Stimulated activated naive CD8-positive, alpha-beta T cell treated with anti-CD3 and anti-CD28 coated beads, Interleukin-15, Interleukin-2, amounts not matched to agents 100 ng/mL and 50 ng/mL, for 24 hours (primary cell): Measurements from ENCODE around the gene PALM.
A peak's percentile ranks its signal among the peaks of the same experiment; 100 is the strongest.

Experiments used
- H3K27ac Mint-ChIP-seq: one replicate; pipeline ENCODE4 v1.8.0; 2021; ENCODE audit warnings: mild to moderate bottlenecking, mixed read lengths
- H3K27me3 Mint-ChIP-seq: one replicate; pipeline ENCODE4 v1.8.0; 2021; ENCODE audit warnings: mixed read lengths
- H3K36me3 Mint-ChIP-seq: one replicate; pipeline ENCODE4 v1.8.0; 2021; ENCODE audit warnings: low read depth, mixed read lengths
- H3K4me1 Mint-ChIP-seq: one replicate; pipeline ENCODE4 v1.8.0; 2021; ENCODE audit warnings: low read depth, mixed read lengths
- H3K4me3 Mint-ChIP-seq: one replicate; pipeline ENCODE4 v1.8.0; 2021; ENCODE audit warnings: mild to moderate bottlenecking, mixed read lengths
- H3K9me3 Mint-ChIP-seq: one replicate; pipeline ENCODE4 v1.8.0; 2021; ENCODE audit warnings: mixed read lengths

PALM gene

GRCh38 chr19:782185-782877 lies 73.6 kb downstream of the PALM start:
- Mint-ChIP-seq H3K9me3 (no peaks in the 10 kb centered on the region), H3K4me1 (no peaks in the 10 kb centered on the region), H3K4me3 (no peak overlapping the region), H3K27me3 (no peaks in the 10 kb centered on the region), H3K27ac (no peak overlapping the region), H3K36me3 (no peaks in the 10 kb centered on the region)

- Mint-ChIP-seq H3K4me3 (no peak overlapping the region), H3K9me3 (no peaks in the 10 kb centered on the region), H3K27ac (no peak overlapping the region), H3K4me1 (no peaks in the 10 kb centered on the region), H3K27me3 (no peaks in the 10 kb centered on the region), H3K36me3 (no peaks in the 10 kb centered on the region)
Observed at GRCh38 chr19:782878-783668, 74.3 kb downstream of the PALM start.

- Mint-ChIP-seq H3K27ac (no peak overlapping the region), H3K4me3 (no peak overlapping the region), H3K36me3 (no peaks in the 10 kb centered on the region), H3K4me1 (peaks cover 7% of the 10 kb centered on the region), H3K27me3 (peaks cover under 1% of the 10 kb centered on the region), H3K9me3 (no peaks in the 10 kb centered on the region)
Observed at GRCh38 chr19:784541-784940, 75.8 kb downstream of the PALM start.

GRCh38 chr19:787536-787935 lies 78.8 kb downstream of the PALM start:
- no peak overlapping the region for H3K4me3 Mint-ChIP-seq
- H3K9me3 Mint-ChIP-seq = no peaks in the 10 kb centered on the region

GRCh38 chr19:788686-788982 lies 79.9 kb downstream of the PALM start:
- Mint-ChIP-seq H3K27me3 (peaks cover 4% of the 10 kb centered on the region), H3K27ac (no peak overlapping the region), H3K9me3 (no peaks in the 10 kb centered on the region), H3K4me3 (no peak overlapping the region), H3K36me3 (no peaks in the 10 kb centered on the region), H3K4me1 (peaks cover 7% of the 10 kb centered on the region)

More at GRCh38 chr19:787536-787935, 78.8 kb downstream of the PALM start:
- Mint-ChIP-seq H3K27me3 (peaks cover 4% of the 10 kb centered on the region), H3K27ac (no peak overlapping the region), H3K4me1 (peaks cover 7% of the 10 kb centered on the region), H3K36me3 (no peaks in the 10 kb centered on the region)

- no peaks in the 10 kb centered on the region for H3K36me3 Mint-ChIP-seq
- H3K9me3 Mint-ChIP-seq = no peaks in the 10 kb centered on the region
- peaks cover 7% of the 10 kb centered on the region for H3K4me1 Mint-ChIP-seq
- no peak overlapping the region for H3K4me3 Mint-ChIP-seq
- no peak overlapping the region for H3K27ac Mint-ChIP-seq
- H3K27me3 Mint-ChIP-seq = peaks cover 4% of the 10 kb centered on the region
Observed at GRCh38 chr19:788983-789700, 80.4 kb downstream of the PALM start.

- no peak overlapping the region for H3K4me3 Mint-ChIP-seq
- H3K36me3 Mint-ChIP-seq = no peaks in the 10 kb centered on the region
- no peaks in the 10 kb centered on the region for H3K9me3 Mint-ChIP-seq
- no peak overlapping the region for H3K27ac Mint-ChIP-seq
- peaks cover 4% of the 10 kb centered on the region for H3K27me3 Mint-ChIP-seq
- peaks cover 7% of the 10 kb centered on the region for H3K4me1 Mint-ChIP-seq
Observed at GRCh38 chr19:789701-790060, 80.9 kb downstream of the PALM start.

- no peaks in the 10 kb centered on the region for H3K36me3 Mint-ChIP-seq
- H3K4me1 Mint-ChIP-seq = peaks cover 7% of the 10 kb centered on the region
- no peaks in the 10 kb centered on the region for H3K9me3 Mint-ChIP-seq
- H3K27me3 Mint-ChIP-seq = peaks cover 4% of the 10 kb centered on the region
- no peak overlapping the region for H3K4me3 Mint-ChIP-seq
- no peak overlapping the region for H3K27ac Mint-ChIP-seq
Observed at GRCh38 chr19:791007-791566, 82.4 kb downstream of the PALM start.

- Mint-ChIP-seq H3K9me3 (no peaks in the 10 kb centered on the region), H3K36me3 (no peaks in the 10 kb centered on the region), H3K4me3 (no peak overlapping the region), H3K27ac (no peak overlapping the region), H3K4me1 (peaks cover 9% of the 10 kb centered on the region), H3K27me3 (peaks cover 4% of the 10 kb centered on the region)
Observed at GRCh38 chr19:791567-792305, 83.0 kb downstream of the PALM start.

- peaks cover 11% of the 10 kb centered on the region for H3K4me1 Mint-ChIP-seq
- no peak overlapping the region for H3K4me3 Mint-ChIP-seq
Observed at GRCh38 chr19:792306-792885, 83.7 kb downstream of the PALM start.

GRCh38 chr19:793806-794205 lies 85.1 kb downstream of the PALM start:
- no peak overlapping the region for H3K27ac Mint-ChIP-seq
- peaks cover 4% of the 10 kb centered on the region for H3K27me3 Mint-ChIP-seq
- peaks cover 6% of the 10 kb centered on the region for H3K36me3 Mint-ChIP-seq
- H3K4me1 Mint-ChIP-seq = peaks cover 11% of the 10 kb centered on the region
- no peak overlapping the region for H3K4me3 Mint-ChIP-seq
- no peaks in the 10 kb centered on the region for H3K9me3 Mint-ChIP-seq

More at GRCh38 chr19:792306-792885, 83.7 kb downstream of the PALM start:
- Mint-ChIP-seq H3K9me3 (no peaks in the 10 kb centered on the region), H3K27ac (no peak overlapping the region), H3K36me3 (no peaks in the 10 kb centered on the region), H3K27me3 (peaks cover 4% of the 10 kb centered on the region)

GRCh38 chr19:795073-795611 lies 86.4 kb downstream of the PALM start:
- H3K4me1 Mint-ChIP-seq = peaks cover 17% of the 10 kb centered on the region
- peaks cover 19% of the 10 kb centered on the region for H3K36me3 Mint-ChIP-seq
- H3K9me3 Mint-ChIP-seq = no peaks in the 10 kb centered on the region
- peak overlapping the region; percentile 26 for H3K4me3 Mint-ChIP-seq
- H3K27ac Mint-ChIP-seq = no peak overlapping the region
- H3K27me3 Mint-ChIP-seq = no peaks in the 10 kb centered on the region

GRCh38 chr19:795691-796581 lies 87.2 kb downstream of the PALM start:
- H3K27me3 Mint-ChIP-seq = no peaks in the 10 kb centered on the region
- no peaks in the 10 kb centered on the region for H3K9me3 Mint-ChIP-seq
- peak overlapping the region; percentile 95 for H3K4me3 Mint-ChIP-seq
- H3K27ac Mint-ChIP-seq = no peak overlapping the region
- peaks cover 25% of the 10 kb centered on the region for H3K36me3 Mint-ChIP-seq
- peaks cover 23% of the 10 kb centered on the region for H3K4me1 Mint-ChIP-seq
